GM23338 (cell line): Measurements from ENCODE around the gene CACNA2D4. TPM values are rescaled to one million over a fixed set of nuclear protein-coding genes. Genes with fewer than 3 reads are reported as not detected.

ENCODE experiments used
- ATAC-seq: fragments of 200-7000 bp; cut with Tn5 transposase; 3 replicates; pipeline ENCODE4 v1.9.1; 2020
- DNase-seq: peaks from one replicate; pipeline ENCODE4 v3.0.0-alpha.2; 2015; ENCODE audit warnings: low spot score
- H2AFZ ChIP-seq: fragments of 200-600 bp; sonication (generic); 2 replicates; pipeline ENCODE4 v1.8.0; 2016; ENCODE audit warnings: antibody characterized with exemption, mild to moderate bottlenecking, moderate library complexity
- H3F3A ChIP-seq: fragments of 200-600 bp; sonication (generic); replicated peaks from 2 replicates; pipeline ENCODE4 v1.8.0; 2017; ENCODE audit warnings: antibody characterized with exemption, mixed run types, low read depth
- H3K27ac ChIP-seq: fragments of 200-600 bp; sonication (generic); 2 replicates; pipeline ENCODE4 v1.6.1; 2016; ENCODE audit warnings: low read depth
- H3K27me3 ChIP-seq: fragments of 200-600 bp; sonication (generic); 2 replicates; pipeline ENCODE4 v1.8.0; 2016; ENCODE audit warnings: mild to moderate bottlenecking, mixed run types, moderate library complexity; ENCODE audit not compliant: insufficient read depth
- H3K36me3 ChIP-seq: fragments of 200-600 bp; sonication (generic); 2 replicates; pipeline ENCODE4 v1.8.0; 2016; ENCODE audit warnings: mild to moderate bottlenecking; ENCODE audit not compliant: insufficient read depth
- H3K4me1 ChIP-seq: fragments of 200-600 bp; sonication (generic); 2 replicates; pipeline ENCODE4 v1.8.0; 2016; ENCODE audit warnings: mild to moderate bottlenecking, moderate library complexity; ENCODE audit not compliant: insufficient read depth
- H3K4me2 ChIP-seq: fragments of 200-600 bp; sonication (generic); 2 replicates; pipeline ENCODE4 v1.7.1; 2017; ENCODE audit warnings: mixed run types
- H3K4me3 ChIP-seq: fragments of 200-600 bp; sonication (generic); 2 replicates; pipeline ENCODE4 v1.6.1; 2016; ENCODE audit warnings: mixed run types
- H3K79me2 ChIP-seq: fragments of 200-600 bp; sonication (generic); replicated peaks from 2 replicates; pipeline ENCODE4 v1.8.0; 2017; ENCODE audit warnings: mild to moderate bottlenecking; ENCODE audit not compliant: insufficient read depth
- H3K9me2 ChIP-seq: fragments of 200-600 bp; sonication (generic); 2 replicates; pipeline ENCODE4 v1.8.0; 2017; ENCODE audit not compliant: insufficient read depth
- H4K20me1 ChIP-seq: fragments of 200-600 bp; sonication (generic); replicated peaks from 2 replicates; pipeline ENCODE4 v1.8.0; 2017; ENCODE audit warnings: mild to moderate bottlenecking; ENCODE audit not compliant: insufficient read depth
- H3K27ac Mint-ChIP-seq: 2 replicates; pipeline ENCODE4 v1.8.0; 2020; ENCODE audit warnings: inconsistent platforms, mild to moderate bottlenecking, moderate library complexity, mixed read lengths
- H3K27me3 Mint-ChIP-seq: 3 replicates; pipeline ENCODE4 v1.8.0; 2022; ENCODE audit warnings: low read depth, mild to moderate bottlenecking, moderate library complexity, mixed read lengths, inconsistent platforms; ENCODE audit not compliant: insufficient read depth, poor library complexity
- H3K36me3 Mint-ChIP-seq: 3 replicates; pipeline ENCODE4 v1.8.0; 2021; ENCODE audit warnings: low read depth, mild to moderate bottlenecking, inconsistent platforms, moderate library complexity, mixed read lengths
- H3K4me1 Mint-ChIP-seq: 3 replicates; pipeline ENCODE4 v1.8.0; 2020; ENCODE audit warnings: mild to moderate bottlenecking, inconsistent platforms, mixed read lengths
- H3K4me3 Mint-ChIP-seq: 3 replicates; pipeline ENCODE4 v1.8.0; 2021; ENCODE audit warnings: moderate library complexity, mild to moderate bottlenecking, inconsistent platforms, mixed read lengths
- H3K9me3 Mint-ChIP-seq: 3 replicates; pipeline ENCODE4 v1.8.0; 2020; ENCODE audit warnings: moderate library complexity, mild to moderate bottlenecking, inconsistent platforms, mixed read lengths
- CREB1 ChIP-seq: fragments of 250-450 bp; sonication (Bioruptor Pico); IDR thresholded peaks from 2 replicates; pipeline ENCODE4 v1.5.0; 2020; ENCODE audit warnings: low read depth, mild to moderate bottlenecking, moderate library complexity
- CTCF ChIP-seq, 2 experiments: fragments of 200-600 bp in 1 of 2; sonication (generic) in 1 of 2; conservative IDR thresholded peaks; 2 replicates each; pipeline versions ENCODE4 v1.5.1 to v1.6.1; 2016 to 2017; ENCODE audit warnings: antibody characterized with exemption in 2 of 2, low read depth in 2 of 2, mild to moderate bottlenecking in 2 of 2, moderate library complexity in 1 of 2
- ETS1 ChIP-seq: IDR thresholded peaks from 2 replicates; pipeline ENCODE4 v1.6.1; 2016; ENCODE audit warnings: antibody characterized with exemption
- EZH2 ChIP-seq: fragments of 200-600 bp; sonication (generic); IDR thresholded peaks from one replicate; pipeline ENCODE4 v1.8.0; 2017; ENCODE audit warnings: antibody characterized with exemption, mild to moderate bottlenecking, low read depth; ENCODE audit not compliant: unreplicated experiment
- EZH2phosphoT487 ChIP-seq: fragments of 200-600 bp; sonication (generic); IDR thresholded peaks from one replicate; pipeline ENCODE4 v1.8.1; 2018; ENCODE audit warnings: antibody characterized with exemption; ENCODE audit not compliant: unreplicated experiment
- JUNB ChIP-seq: IDR thresholded peaks from one replicate; pipeline ENCODE4 v1.6.1; 2016; ENCODE audit warnings: antibody characterized with exemption; ENCODE audit not compliant: unreplicated experiment
- NANOG ChIP-seq: IDR thresholded peaks from 2 replicates; pipeline ENCODE4 v1.6.1; 2016; ENCODE audit warnings: antibody characterized with exemption, borderline replicate concordance
- POLR2AphosphoS5 ChIP-seq: IDR thresholded peaks from 2 replicates; pipeline ENCODE4 v1.6.1; 2016; ENCODE audit warnings: antibody characterized with exemption, low read depth
- REST ChIP-seq: IDR thresholded peaks from one replicate; pipeline ENCODE4 v1.6.1; 2018; ENCODE audit warnings: antibody characterized with exemption; ENCODE audit not compliant: unreplicated experiment
- STAT1 ChIP-seq: IDR thresholded peaks from one replicate; pipeline ENCODE4 v1.6.1; 2016; ENCODE audit warnings: antibody characterized with exemption; ENCODE audit not compliant: unreplicated experiment
- ZNF114 ChIP-seq: fragments of 250-450 bp; sonication (Bioruptor Pico); IDR thresholded peaks from 2 replicates; pipeline ENCODE4 v1.5.0; 2020; ENCODE audit warnings: mild to moderate bottlenecking, moderate library complexity
- ZNF331 ChIP-seq: fragments of 250-450 bp; sonication (Bioruptor Pico); IDR thresholded peaks from 2 replicates; pipeline ENCODE4 v1.5.0; 2020; ENCODE audit warnings: low read depth, mild to moderate bottlenecking, moderate library complexity
- polyA plus RNA-seq: library from polyadenylated mRNA; unstranded; fragments of >200 nt; fragmentation: Nextera tagmentation; extraction: Ambion mirVana; gene quantifications from 2 replicates; pipeline ENCODE4 v1.2.1, GENCODE V29; 2016
- total RNA-seq: library from RNA; depleted of rRNA; stranded (reverse); fragments of >200 nt; shearing (Covaris generic); gene quantifications from 2 replicates; pipeline ENCODE4 v1.2.3, GENCODE V29; 2014

The CACNA2D4 gene
- total and polyA plus RNA-seq, 2 experiments from 2014 or later = 0.07 to 0.24 TPM

GRCh38 chr12:1839956-1840951 lies 78.2 kb downstream of the CACNA2D4 start (continued):
- no peak for TF ChIP-seq CTCF (conservative IDR thresholded peaks at IDR 0.05; ENCODE audit: low read depth in 2 of 2)
- no peak for TF ChIP-seq JUNB
- TF ChIP-seq NANOG = no peak
- TF ChIP-seq ETS1 = no peak
- TF ChIP-seq CREB1 (CRISPR knock-in tag) = no peak
- no peak for TF ChIP-seq REST
- TF ChIP-seq ZNF114 (CRISPR knock-in tag) = no peak
- no peak for TF ChIP-seq STAT1
- no peak for TF ChIP-seq POLR2AphosphoS5
- TF ChIP-seq EZH2 = no peak

- Mint-ChIP-seq H3K4me3 (no peak overlapping the region), H3K36me3 (no peaks in the 10 kb centered on the region), H3K27me3 (peaks cover 10% of the 10 kb centered on the region), H3K27ac (no peak overlapping the region), H3K9me3 (no peaks in the 10 kb centered on the region), H3K4me1 (peaks cover 51% of the 10 kb centered on the region)
- Histone ChIP-seq H3K4me2 (no peak overlapping the region), H3K79me2 (no peaks in the 10 kb centered on the region), H4K20me1 (no peaks in the 10 kb centered on the region), H3K4me1 (peaks cover 5% of the 10 kb centered on the region), H3K9me2 (no peaks in the 10 kb centered on the region), H3K36me3 (no peaks in the 10 kb centered on the region), H2AFZ (peak overlapping the region; percentile 72; the same call in 1 of the 2 replicates), H3F3A (no peaks in the 10 kb centered on the region), H3K27me3 (no peaks in the 10 kb centered on the region), H3K4me3 (no peak overlapping the region), H3K27ac (no peak overlapping the region)
- ATAC-seq (no peak), DNase-seq (no peak)
- no peak for TF ChIP-seq EZH2phosphoT487
- no peak for TF ChIP-seq ZNF331 (CRISPR knock-in tag)
- TF ChIP-seq STAT1 = no peak
- TF ChIP-seq CREB1 (CRISPR knock-in tag) = no peak
- TF ChIP-seq NANOG = no peak
- TF ChIP-seq POLR2AphosphoS5 = no peak
- no peak for TF ChIP-seq ETS1
- TF ChIP-seq REST = no peak
- TF ChIP-seq EZH2 = no peak
- TF ChIP-seq JUNB = no peak
- TF ChIP-seq ZNF114 (CRISPR knock-in tag) = no peak
Observed at GRCh38 chr12:1839464-1839863, 79.0 kb downstream of the CACNA2D4 start.
